Body of pancreas (tissue), 4 donors: ENCODE measurements around the gene TESK1.

Experiments used
- CTCF ChIP-seq, 7 experiments: fragments of 450-650 bp in 4 of 7; fragments of 200-600 bp in 3 of 7; sonication (generic) in 3 of 7; IDR thresholded peaks; one replicate each; pipeline ENCODE4 v1.5.1; 2016 to 2019; ENCODE audit warnings: antibody characterized with exemption in 7 of 7
- POLR2A ChIP-seq, 3 donors: fragments of 450-650 bp; IDR thresholded peaks; one replicate each; pipeline ENCODE4 v1.6.1; 2016; ENCODE audit warnings: antibody characterized with exemption in 3 of 3, mild to moderate bottlenecking in 2 of 3

- TF ChIP-seq CTCF (IDR thresholded peaks at IDR 0.05), result no peak
- no peak for TF ChIP-seq POLR2A (IDR thresholded peaks at IDR 0.05)
Observed at GRCh38 chr9:35561468-35562261, 43.4 kb upstream of the TESK1 start.
